Psoas muscle (tissue), 8 donors: ENCODE measurements around the gene ZFYVE27. TPM values are rescaled to one million over a fixed set of nuclear protein-coding genes. Genes with fewer than 3 reads are reported as not detected.
A peak's percentile ranks its signal among the peaks of the same experiment; 100 is the strongest.

Source experiments
- ATAC-seq, 4 donors: fragments of 200-7000 bp; cut with Tn5 transposase; one replicate each; pipeline ENCODE4 v1.9.1; 2020; ENCODE audit warnings: moderate library complexity in 3 of 4, mild to moderate bottlenecking in 2 of 4
- DNase-seq, 2 donors: peaks; one replicate each; pipeline ENCODE4 v3.0.0-alpha.2; 2020
- H3K27ac ChIP-seq: fragments of 200-600 bp; one replicate; pipeline ENCODE4 v1.8.0; 2022
- H3K27me3 ChIP-seq, 3 donors: fragments of 200-600 bp in 1 of 3; one replicate each; pipeline versions ENCODE4 v1.6.1 to v1.8.0; 2013 to 2022; ENCODE audit warnings: low read length in 2 of 3, mild to moderate bottlenecking in 2 of 3, moderate library complexity in 1 of 3; ENCODE audit not compliant: insufficient read depth in 3 of 3
- H3K36me3 ChIP-seq, 2 donors: fragments of 200-600 bp in 1 of 2; one replicate each; pipeline versions ENCODE4 v1.6.1 to v1.8.0; 2013 to 2022; ENCODE audit warnings: low read depth in 1 of 2, mild to moderate bottlenecking in 1 of 2, moderate library complexity in 1 of 2; ENCODE audit not compliant: insufficient read depth in 1 of 2
- H3K4me1 ChIP-seq: fragments of 200-600 bp; one replicate; pipeline ENCODE4 v1.8.0; 2022
- H3K4me3 ChIP-seq: fragments of 200-600 bp; one replicate; pipeline ENCODE4 v1.8.0; 2022; ENCODE audit warnings: mild to moderate bottlenecking
- H3K9me3 ChIP-seq: fragments of 200-600 bp; one replicate; pipeline ENCODE4 v1.8.0; 2022
- CTCF ChIP-seq: fragments of 200-600 bp; IDR thresholded peaks from one replicate; pipeline ENCODE4 v1.8.0; 2022; ENCODE audit warnings: antibody characterized with exemption
- WGBS, 3 donors: extraction: QIAGEN DNeasy Blood & Tissue Kit; methylation state at CpG; one replicate each; pipeline versions ENCODE4 v1.1.6 to v1.1.7; 2013; 5-methylcytosine and 5-hydroxymethylcytosine counted together
- intact Hi-C, 2 donors: fragments of 100-400 bp; cut with DNase I; formaldehyde crosslinking; loops; one replicate each; pipeline versions ENCODE4 v1.11.0 to v1.14.2; 2022
- polyA plus RNA-seq, 3 donors: library from polyadenylated mRNA; stranded (reverse); fragments of 200-250 nt; gene quantifications; one replicate each; pipeline ENCODE4 v1.2.3, GENCODE V29; 2013
- total RNA-seq, 4 donors: library from RNA; stranded (reverse); fragmentation: NEBNext Ultra II Directional in 2 of 4; extraction: Animal tissue kit (Norgen Biotek cat#: 25700) in 2 of 4; gene quantifications; one replicate each; pipeline versions ENCODE4 v1.2.1 to v1.2.4, GENCODE V29; 2021 to 2023
- donor health status: healthy with polysubstance abuse.
- donor health status: DM: no; HTN: no; CAD: no; lungs with moderate emphysema.
- donor health status: Bipolar disorder and iron deficiency.
- donor health status: healthy.
- donor health status: DM: yes; HTN: yes; CAD: no.
- donor health status: DM: no; HTN: no; CAD: no.
- donor health status: DM: no; HTN: no; CAD: no.
- donor health status: DM: yes; HTN: yes; CAD: no.

Gene ZFYVE27
- total and polyA plus RNA-seq, 7 donors = 8.3 to 20.1 (median 12.5) TPM

- Histone ChIP-seq H3K27me3 (no peaks in the 10 kb centered on the region), H3K4me1 (no peaks in the 10 kb centered on the region), H3K4me3 (no peak overlapping the region), H3K27ac (no peak overlapping the region), H3K9me3 (no peaks in the 10 kb centered on the region), H3K36me3 (peaks cover 15 to 100% of the 10 kb centered on the region in 2 donors)
- no peak for TF ChIP-seq CTCF
- intact Hi-C loops = no loop called here
- DNase-seq (no peak), ATAC-seq (no peak)
- WGBS, 3 donors = 92 to 94% (median 92%) methylated on average over 18 of the region's 18 CpGs
Observed at GRCh38 chr10:97752956-97753355, 16.0 kb downstream of the ZFYVE27 start.

GRCh38 chr10:97754726-97755125, 17.8 kb downstream of the ZFYVE27 start:
- no peak overlapping the region for H3K4me3 ChIP-seq
- no peak for DNase-seq
- H3K27ac ChIP-seq = no peak overlapping the region
- no peak for ATAC-seq
- intact Hi-C loops = no loop called here
- H3K27me3 ChIP-seq = no peaks in the 10 kb centered on the region
- peaks cover 14 to 95% of the 10 kb centered on the region in 2 donors for H3K36me3 ChIP-seq
- no peaks in the 10 kb centered on the region for H3K4me1 ChIP-seq
- 66 to 83% (median 76%) methylated on average over 3 to 4 of the region's 4 CpGs for WGBS, 3 donors
- H3K9me3 ChIP-seq = no peaks in the 10 kb centered on the region
- no peak for TF ChIP-seq CTCF

GRCh38 chr10:97755718-97756117, 18.8 kb downstream of the ZFYVE27 start:
- no peak for ATAC-seq
- WGBS, 3 donors = 84 to 95% (median 94%) methylated on average over 6 of the region's 6 CpGs
- DNase-seq = peak in 1 of 2 donors; percentile 44
- Histone ChIP-seq H3K27me3 (no peaks in the 10 kb centered on the region), H3K36me3 (peaks cover 8 to 92% of the 10 kb centered on the region in 2 donors), H3K9me3 (no peaks in the 10 kb centered on the region), H3K27ac (no peak overlapping the region), H3K4me1 (no peaks in the 10 kb centered on the region), H3K4me3 (no peak overlapping the region)
- intact Hi-C loops = no loop called here
- no peak for TF ChIP-seq CTCF

- no peak for TF ChIP-seq CTCF
- Histone ChIP-seq H3K27me3 (no peaks in the 10 kb centered on the region), H3K4me1 (no peaks in the 10 kb centered on the region), H3K36me3 (peaks cover 8 to 84% of the 10 kb centered on the region in 2 donors), H3K9me3 (no peaks in the 10 kb centered on the region), H3K27ac (no peak overlapping the region), H3K4me3 (no peak overlapping the region)
- 85 to 92% (median 90%) methylated on average over 6 of the region's 6 CpGs for WGBS, 3 donors
- intact Hi-C loops = no loop called here
- ATAC-seq (no peak), DNase-seq (peak in 1 of 2 donors; percentile 40)
Observed at GRCh38 chr10:97757471-97757870, 20.5 kb downstream of the ZFYVE27 start.
